ENCODE results near the gene MYO5A. TPM values are rescaled to one million over a fixed set of nuclear protein-coding genes. Genes with fewer than 3 reads are reported as not detected.

The MYO5A gene
- total RNA-seq, 6 donors from 2014 or later = 24.8 to 76.5 (median 35.5) TPM

- ATAC-seq (ENCODE audit: low FRiP score in 2 of 2) (no peak), DNase-seq (no peak)
- WGBS, 2 donors = 93 to 100% methylated on average over 1 of the region's 1 CpG
- H3K36me3 ChIP-seq = no peaks in the 10 kb centered on the region
- H3K4me3 ChIP-seq = no peak overlapping the region
- no peaks in the 10 kb centered on the region for H3K4me1 ChIP-seq
- no peaks in the 10 kb centered on the region for H3K27me3 ChIP-seq
- H3K27ac ChIP-seq = no peak overlapping the region
- H3K9me3 ChIP-seq = no peaks in the 10 kb centered on the region
- TF ChIP-seq POLR2AphosphoS5 (IDR thresholded peaks at IDR 0.05) = no peak
- no peak for TF ChIP-seq POLR2A (IDR thresholded peaks at IDR 0.05)
- TF ChIP-seq EP300 (IDR thresholded peaks at IDR 0.05) = no peak
- TF ChIP-seq, protein P1, sequence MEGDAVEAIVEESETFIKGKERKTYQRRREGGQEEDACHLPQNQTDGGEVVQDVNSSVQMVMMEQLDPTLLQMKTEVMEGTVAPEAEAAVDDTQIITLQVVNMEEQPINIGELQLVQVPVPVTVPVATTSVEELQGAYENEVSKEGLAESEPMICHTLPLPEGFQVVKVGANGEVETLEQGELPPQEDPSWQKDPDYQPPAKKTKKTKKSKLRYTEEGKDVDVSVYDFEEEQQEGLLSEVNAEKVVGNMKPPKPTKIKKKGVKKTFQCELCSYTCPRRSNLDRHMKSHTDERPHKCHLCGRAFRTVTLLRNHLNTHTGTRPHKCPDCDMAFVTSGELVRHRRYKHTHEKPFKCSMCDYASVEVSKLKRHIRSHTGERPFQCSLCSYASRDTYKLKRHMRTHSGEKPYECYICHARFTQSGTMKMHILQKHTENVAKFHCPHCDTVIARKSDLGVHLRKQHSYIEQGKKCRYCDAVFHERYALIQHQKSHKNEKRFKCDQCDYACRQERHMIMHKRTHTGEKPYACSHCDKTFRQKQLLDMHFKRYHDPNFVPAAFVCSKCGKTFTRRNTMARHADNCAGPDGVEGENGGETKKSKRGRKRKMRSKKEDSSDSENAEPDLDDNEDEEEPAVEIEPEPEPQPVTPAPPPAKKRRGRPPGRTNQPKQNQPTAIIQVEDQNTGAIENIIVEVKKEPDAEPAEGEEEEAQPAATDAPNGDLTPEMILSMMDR (IDR thresholded peaks at IDR 0.05) = no peak
Measured at GRCh38 chr15:52423852-52424251, 104.8 kb downstream of the MYO5A start.

DNA sequence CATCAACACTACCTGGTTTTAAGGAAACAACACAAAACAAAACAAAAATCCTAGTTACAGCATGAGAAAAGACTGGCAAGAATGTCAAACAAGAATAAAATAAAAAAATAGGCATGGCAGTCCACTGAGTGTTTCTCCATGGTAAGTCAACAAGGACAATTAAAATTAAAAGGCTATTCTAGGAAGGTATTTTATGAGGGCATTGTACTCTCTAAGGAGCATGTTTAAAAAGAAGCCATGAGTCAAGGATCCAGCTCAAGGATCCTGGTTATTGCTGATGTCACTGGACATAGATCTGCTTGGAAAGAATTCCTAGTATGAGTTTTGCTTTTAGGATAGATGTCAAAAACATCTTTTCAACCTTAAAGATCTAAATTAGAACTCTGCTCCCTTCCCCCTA is 106.7 kb downstream of the MYO5A start:
- Histone ChIP-seq H3K27me3 (no peaks in the 10 kb centered on the region), H3K36me3 (no peaks in the 10 kb centered on the region), H3K4me1 (peaks cover 0 to 3% (median 0%) of the 10 kb centered on the region in 4 donors), H3K4me3 (no peak overlapping the region), H3K9me3 (no peaks in the 10 kb centered on the region), H3K27ac (no peak overlapping the region)
- no peak for TF ChIP-seq EP300 (IDR thresholded peaks at IDR 0.05)
- no peak for TF ChIP-seq POLR2AphosphoS5 (IDR thresholded peaks at IDR 0.05)
- TF ChIP-seq, protein P1 (IDR thresholded peaks at IDR 0.05) = no peak
- TF ChIP-seq POLR2A (IDR thresholded peaks at IDR 0.05) = no peak
- ATAC-seq (ENCODE audit: low FRiP score in 2 of 2) (no peak), DNase-seq (no peak)

GRCh38 chr15:52421029-52421428 is 107.7 kb downstream of the MYO5A start:
- ATAC-seq (ENCODE audit: low FRiP score in 2 of 2) = no peak
- H3K4me3 ChIP-seq = no peak overlapping the region
- 94 to 96% methylated on average over 3 of the region's 3 CpGs for WGBS, 2 donors
- DNase-seq = no peak
- H3K9me3 ChIP-seq = no peaks in the 10 kb centered on the region
- no peak overlapping the region for H3K27ac ChIP-seq
- peaks cover 0 to 3% (median 0%) of the 10 kb centered on the region in 4 donors for H3K4me1 ChIP-seq
- TF ChIP-seq, protein P1 (IDR thresholded peaks at IDR 0.05) = no peak
- TF ChIP-seq POLR2AphosphoS5 (IDR thresholded peaks at IDR 0.05) (no peak), EP300 (IDR thresholded peaks at IDR 0.05) (no peak), POLR2A (IDR thresholded peaks at IDR 0.05) (no peak)
- no peaks in the 10 kb centered on the region for H3K27me3 ChIP-seq
- no peaks in the 10 kb centered on the region for H3K36me3 ChIP-seq

DNA sequence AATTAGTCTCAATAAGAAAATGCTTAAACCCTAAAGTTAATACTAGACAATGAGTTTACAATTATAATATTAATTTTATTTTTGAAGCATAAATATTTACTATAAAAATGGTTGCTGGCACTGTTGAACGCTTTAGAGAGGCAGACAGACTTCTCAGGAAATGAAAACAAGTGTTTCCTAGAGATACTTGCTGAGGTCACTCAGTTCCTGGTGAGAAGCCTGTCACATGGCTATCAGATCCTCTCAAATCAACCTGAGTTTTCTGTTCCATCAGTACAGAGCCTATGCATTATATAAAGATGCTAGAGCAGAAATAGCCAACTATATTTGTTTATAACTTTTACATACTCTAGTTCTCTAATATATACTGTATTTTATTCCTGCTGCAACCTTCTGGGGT is 109.2 kb downstream of the MYO5A start:
- Histone ChIP-seq H3K27me3 (no peaks in the 10 kb centered on the region), H3K4me1 (peaks cover 0 to 3% (median 0%) of the 10 kb centered on the region in 4 donors), H3K27ac (no peak overlapping the region), H3K4me3 (no peak overlapping the region), H3K9me3 (no peaks in the 10 kb centered on the region), H3K36me3 (no peaks in the 10 kb centered on the region)
- TF ChIP-seq, protein P1 (IDR thresholded peaks at IDR 0.05) = no peak
- TF ChIP-seq POLR2AphosphoS5 (IDR thresholded peaks at IDR 0.05) = no peak
- TF ChIP-seq EP300 (IDR thresholded peaks at IDR 0.05) = no peak
- TF ChIP-seq POLR2A (IDR thresholded peaks at IDR 0.05) = no peak
- no peak for ATAC-seq (ENCODE audit: low FRiP score in 2 of 2)
- DNase-seq = no peak
- WGBS, 2 donors = 25 to 35% methylated on average over 1 of the region's 1 CpG

DNA sequence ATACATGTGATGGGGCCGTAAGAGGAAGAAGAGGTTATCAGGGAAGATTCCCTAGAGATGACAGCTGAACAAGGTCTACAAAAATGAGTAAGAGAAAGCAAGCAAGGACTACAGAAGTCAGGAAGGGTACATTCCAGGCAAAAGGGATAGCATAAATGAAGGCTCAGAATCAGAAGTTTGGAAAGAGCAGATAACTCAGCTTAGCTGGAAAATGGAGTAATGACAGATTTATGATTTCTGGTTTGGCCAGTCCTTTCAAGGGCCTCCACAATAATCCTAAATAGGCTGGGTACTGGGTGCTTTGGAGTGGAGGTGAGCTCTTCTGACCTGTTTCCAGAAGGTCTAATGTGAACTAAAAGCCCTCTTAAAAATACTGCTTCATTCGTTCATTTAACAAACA is 110.7 kb downstream of the MYO5A start:
- Histone ChIP-seq H3K9me3 (no peaks in the 10 kb centered on the region), H3K27me3 (no peaks in the 10 kb centered on the region), H3K36me3 (no peaks in the 10 kb centered on the region), H3K4me1 (peaks cover 0 to 3% (median 0%) of the 10 kb centered on the region in 4 donors), H3K27ac (no peak overlapping the region), H3K4me3 (no peak overlapping the region)
- DNase-seq (no peak), ATAC-seq (ENCODE audit: low FRiP score in 2 of 2) (no peak)
- 88% methylated on average over 2 of the region's 2 CpGs for WGBS, 2 donors
- no peak for TF ChIP-seq POLR2A (IDR thresholded peaks at IDR 0.05)
- TF ChIP-seq, protein P1 (IDR thresholded peaks at IDR 0.05) = no peak
- TF ChIP-seq POLR2AphosphoS5 (IDR thresholded peaks at IDR 0.05) = no peak
- no peak for TF ChIP-seq EP300 (IDR thresholded peaks at IDR 0.05)
